OCI-LY1 (cell line): Measurements from ENCODE around the gene ENOX2.
A peak's percentile ranks its signal among the peaks of the same experiment; 100 is the strongest.

Source experiments
- EZH2 ChIP-seq: fragments of 200-600 bp; sonication (generic), shearing (Covaris generic); IDR thresholded peaks from 2 replicates; pipeline ENCODE4 v1.8.0; 2017; ENCODE audit warnings: borderline replicate concordance, mixed run types, mild to moderate bottlenecking, antibody characterized with exemption, low read length, moderate library complexity, mixed read lengths
- TF ChIP-seq, protein P1 (sequence below): fragments of 200-600 bp; sonication (generic), shearing (Covaris generic); IDR thresholded peaks from 2 replicates; pipeline ENCODE4 v1.5.1; 2017; ENCODE audit warnings: mild to moderate bottlenecking, antibody characterized with exemption, low read length, moderate library complexity, mixed read lengths

DNA sequence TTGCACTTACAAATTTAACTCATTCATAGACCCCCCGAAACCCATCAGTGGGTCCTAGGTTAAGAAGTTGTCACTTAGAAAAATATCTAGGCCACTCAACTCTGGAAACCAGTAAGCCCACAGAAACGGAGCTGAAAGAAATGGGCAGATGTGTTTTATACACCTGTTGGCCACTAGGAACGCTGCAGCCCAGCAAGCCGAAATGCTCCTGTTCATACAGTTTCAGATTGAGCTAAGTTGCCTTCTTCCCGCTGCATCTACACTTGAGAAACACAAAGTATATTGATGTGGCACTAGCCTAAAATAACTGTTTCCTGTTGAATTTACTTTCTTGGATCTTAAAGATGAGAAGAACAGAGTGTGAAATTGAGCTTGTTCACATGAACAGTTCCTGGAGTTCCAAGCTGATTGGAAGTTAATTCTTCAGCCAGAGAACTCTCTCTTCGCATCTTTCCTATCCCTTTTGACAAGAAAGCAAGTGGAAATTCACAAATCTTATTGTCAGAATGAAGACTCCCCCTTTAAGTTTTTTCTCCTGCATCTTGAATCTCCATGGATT lies 327.1 kb downstream of the ENOX2 start:
- TF ChIP-seq EZH2 = no peak
- TF ChIP-seq, protein P1, sequence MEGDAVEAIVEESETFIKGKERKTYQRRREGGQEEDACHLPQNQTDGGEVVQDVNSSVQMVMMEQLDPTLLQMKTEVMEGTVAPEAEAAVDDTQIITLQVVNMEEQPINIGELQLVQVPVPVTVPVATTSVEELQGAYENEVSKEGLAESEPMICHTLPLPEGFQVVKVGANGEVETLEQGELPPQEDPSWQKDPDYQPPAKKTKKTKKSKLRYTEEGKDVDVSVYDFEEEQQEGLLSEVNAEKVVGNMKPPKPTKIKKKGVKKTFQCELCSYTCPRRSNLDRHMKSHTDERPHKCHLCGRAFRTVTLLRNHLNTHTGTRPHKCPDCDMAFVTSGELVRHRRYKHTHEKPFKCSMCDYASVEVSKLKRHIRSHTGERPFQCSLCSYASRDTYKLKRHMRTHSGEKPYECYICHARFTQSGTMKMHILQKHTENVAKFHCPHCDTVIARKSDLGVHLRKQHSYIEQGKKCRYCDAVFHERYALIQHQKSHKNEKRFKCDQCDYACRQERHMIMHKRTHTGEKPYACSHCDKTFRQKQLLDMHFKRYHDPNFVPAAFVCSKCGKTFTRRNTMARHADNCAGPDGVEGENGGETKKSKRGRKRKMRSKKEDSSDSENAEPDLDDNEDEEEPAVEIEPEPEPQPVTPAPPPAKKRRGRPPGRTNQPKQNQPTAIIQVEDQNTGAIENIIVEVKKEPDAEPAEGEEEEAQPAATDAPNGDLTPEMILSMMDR = peak; percentile 63
